HG02885 (cell line): ENCODE measurements around the gene DNHD1.

ENCODE experiments used
- ATAC-seq: cut with Tn5 transposase; IDR thresholded peaks from one replicate; pipeline ENCODE4 v1.9.1; 2021; ENCODE audit warnings: mild to moderate bottlenecking; ENCODE audit not compliant: unreplicated experiment, poor library complexity

The DNHD1 gene

DNA sequence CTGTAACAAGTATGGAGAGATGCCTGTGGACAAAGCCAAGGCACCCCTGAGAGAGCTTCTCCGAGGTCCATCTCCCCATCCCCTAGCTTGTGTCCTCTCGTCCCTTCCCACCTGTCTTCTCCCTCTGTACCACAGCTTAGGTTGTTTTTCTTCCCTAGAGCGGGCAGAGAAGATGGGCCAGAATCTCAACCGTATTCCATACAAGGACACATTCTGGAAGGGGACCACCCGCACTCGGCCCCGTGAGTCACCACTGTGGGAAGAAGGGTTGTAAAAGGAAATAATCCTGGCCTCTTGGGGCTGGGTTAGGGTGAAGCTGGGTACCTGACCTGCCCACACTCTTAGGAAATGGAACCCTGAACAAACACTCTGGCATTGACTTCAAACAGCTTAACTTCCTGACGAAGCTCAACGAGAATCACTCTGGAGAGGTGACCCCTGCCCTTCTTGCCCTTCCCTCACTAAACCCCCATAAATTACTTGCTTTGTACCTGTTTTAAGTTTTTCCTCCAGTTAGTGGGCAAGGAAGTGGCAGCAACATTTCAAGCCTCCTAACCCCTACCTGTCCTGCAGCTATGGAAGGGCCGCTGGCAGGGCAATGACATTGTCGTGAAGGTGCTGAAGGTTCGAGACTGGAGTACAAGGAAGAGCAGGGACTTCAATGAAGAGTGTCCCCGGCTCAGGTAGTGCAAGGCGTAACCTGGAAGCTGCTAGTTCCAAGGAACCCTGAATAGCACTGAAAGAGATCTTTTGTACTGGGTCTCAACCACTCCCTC lies 111.8 kb downstream of the DNHD1 start:
- ATAC-seq, result no peak

DNA sequence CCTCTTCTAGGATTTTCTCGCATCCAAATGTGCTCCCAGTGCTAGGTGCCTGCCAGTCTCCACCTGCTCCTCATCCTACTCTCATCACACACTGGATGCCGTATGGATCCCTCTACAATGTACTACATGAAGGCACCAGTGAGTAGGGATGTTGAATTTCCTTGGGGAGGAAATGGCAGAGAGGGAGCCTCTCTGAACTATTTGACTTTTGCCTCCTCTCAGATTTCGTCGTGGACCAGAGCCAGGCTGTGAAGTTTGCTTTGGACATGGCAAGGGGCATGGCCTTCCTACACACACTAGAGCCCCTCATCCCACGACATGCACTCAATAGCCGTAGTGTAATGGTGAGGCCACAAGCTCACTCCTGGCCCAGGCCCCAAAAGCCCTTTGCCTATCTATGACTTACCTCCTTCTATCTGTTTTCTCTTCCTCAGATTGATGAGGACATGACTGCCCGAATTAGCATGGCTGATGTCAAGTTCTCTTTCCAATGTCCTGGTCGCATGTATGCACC lies 112.5 kb downstream of the DNHD1 start:
- no peak for ATAC-seq

DNA sequence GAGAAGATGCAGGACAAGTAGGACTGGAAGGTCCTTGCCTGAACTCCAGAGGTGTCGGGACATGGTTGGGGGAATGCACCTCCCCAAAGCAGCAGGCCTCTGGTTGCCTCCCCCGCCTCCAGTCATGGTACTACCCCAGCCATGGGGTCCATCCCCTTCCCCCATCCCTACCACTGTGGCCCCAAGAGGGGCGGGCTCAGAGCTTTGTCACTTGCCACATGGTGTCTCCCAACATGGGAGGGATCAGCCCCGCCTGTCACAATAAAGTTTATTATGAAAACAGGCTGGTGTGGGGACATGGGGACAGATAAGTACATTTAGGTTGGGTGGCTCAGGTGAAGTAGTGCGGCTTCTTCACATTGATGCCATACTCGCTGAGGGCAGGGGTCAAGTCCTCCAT lies 113.5 kb downstream of the DNHD1 start:
- ATAC-seq, result no peak

DNA sequence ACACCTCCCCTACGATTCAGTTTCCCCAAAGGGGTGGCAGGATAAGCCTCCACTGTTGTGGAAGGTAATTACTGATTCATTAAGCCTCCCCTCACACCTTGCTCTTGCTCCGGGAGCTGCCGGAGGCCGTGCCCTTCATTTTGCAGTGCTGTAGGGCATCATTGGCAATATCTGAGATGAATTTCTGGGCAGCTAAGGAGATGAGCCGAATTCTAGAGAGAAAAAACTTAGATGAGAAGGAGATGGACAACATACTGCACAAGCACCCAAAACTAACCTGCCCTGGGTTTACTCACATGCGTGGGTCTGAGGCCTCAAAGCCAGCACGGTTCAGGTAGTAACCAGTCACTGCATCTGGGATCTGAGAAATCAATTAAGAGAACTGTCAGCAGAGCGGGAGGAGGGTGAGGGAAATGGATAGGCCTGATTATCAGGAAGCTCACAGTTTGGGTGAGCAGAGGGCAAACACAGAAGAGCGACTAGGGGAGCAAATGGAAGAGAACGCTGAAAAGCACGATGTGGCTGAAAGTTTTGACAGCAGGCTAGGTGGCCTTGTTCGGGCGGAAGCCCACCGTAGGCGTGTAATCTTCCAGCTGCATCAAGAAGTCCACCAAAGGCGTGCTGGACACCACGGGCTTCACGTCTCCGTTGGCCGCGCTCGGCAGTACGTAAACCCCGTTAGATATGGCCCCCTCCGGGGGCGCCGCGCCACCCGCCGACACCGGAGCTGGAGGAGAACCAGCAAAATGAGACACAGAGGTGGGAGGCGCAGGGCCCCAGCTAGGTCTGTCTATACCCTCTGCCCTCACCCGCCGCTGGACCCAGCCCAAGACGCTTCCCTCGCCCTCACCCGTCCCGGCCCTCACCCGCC lies 114.2 kb downstream of the DNHD1 start:
- ATAC-seq, result no peak

DNA sequence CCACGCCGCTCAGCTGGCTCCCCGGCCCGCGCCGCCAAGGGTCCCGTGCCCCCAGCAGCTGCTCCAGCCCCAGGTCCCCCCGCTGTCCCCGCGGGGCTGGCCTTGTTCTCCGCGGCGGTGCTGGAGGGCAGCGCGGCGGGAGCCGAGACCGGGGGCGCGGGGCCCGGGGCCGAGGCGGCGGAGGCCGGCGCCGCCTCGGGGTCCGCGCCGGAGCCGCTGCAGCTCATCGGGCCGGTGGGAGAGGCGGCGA lies 114.8 kb downstream of the DNHD1 start:
- peak; percentile 17 for ATAC-seq

DNA sequence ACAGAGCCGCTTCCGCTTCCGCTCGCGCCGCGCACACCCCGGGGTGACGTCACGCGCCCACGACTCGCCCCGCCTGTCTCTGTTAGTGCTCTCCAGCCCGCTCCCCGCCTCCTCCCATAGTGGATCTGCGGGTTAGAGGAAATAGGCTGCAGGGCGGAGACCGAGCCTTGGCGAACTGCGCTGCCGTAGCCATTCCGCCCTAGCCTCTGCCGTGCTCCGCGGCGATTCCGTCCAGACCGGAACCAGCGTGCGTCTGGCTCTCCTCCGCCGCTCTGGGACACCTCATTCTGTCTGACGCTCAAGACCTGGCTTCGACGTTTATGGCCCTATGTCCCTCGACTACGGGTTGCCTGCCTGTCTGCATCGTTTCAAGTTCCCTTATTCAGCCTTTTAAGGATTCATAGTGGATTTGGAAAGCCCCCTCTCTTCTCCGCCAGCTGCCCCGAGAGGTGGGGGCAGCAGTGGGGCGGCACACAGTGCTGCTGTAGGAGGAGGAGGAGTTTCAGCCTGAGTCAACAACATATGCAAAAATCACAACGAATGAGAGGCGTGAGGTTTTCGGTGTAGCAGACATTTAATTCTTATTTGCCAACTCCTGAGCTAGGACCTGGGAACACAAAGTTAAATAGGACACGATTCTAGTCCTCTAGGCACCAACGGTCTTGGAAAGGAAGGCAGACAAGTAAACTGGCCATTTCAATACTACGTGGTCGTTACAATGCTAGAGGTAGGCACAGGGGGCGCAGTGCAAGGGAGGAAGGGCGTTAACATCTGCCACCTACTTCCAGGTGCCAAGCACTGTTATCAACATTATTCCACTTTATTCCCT lies 115.3 kb downstream of the DNHD1 start, which contains the start of gene TAF10:
TAF10 (minus strand) TSS at position 4 of the 829 bp plus-strand sequence. CDS start 27 bp downstream, outside the sequence.
- peak; percentile 92 for ATAC-seq

DNA sequence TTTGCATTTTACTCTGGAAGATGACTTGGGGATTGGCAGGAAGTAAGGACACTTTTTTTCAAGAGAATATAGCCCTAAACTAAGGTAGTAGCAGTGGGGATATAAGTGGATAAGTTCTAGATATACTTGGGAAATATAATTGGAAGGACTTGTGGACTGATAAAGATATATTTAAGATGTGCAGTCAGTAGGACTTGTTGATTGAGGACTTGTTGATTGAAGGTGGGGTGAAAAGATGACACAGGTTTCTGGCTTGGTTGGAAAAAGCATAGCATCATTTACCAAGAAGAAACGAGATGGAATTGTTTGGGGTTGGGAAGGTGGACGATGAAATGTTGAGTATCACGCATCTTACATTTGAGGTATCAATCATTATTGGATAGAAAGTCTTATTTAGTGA lies 116.4 kb downstream of the DNHD1 start:
- ATAC-seq, result no peak

DNA sequence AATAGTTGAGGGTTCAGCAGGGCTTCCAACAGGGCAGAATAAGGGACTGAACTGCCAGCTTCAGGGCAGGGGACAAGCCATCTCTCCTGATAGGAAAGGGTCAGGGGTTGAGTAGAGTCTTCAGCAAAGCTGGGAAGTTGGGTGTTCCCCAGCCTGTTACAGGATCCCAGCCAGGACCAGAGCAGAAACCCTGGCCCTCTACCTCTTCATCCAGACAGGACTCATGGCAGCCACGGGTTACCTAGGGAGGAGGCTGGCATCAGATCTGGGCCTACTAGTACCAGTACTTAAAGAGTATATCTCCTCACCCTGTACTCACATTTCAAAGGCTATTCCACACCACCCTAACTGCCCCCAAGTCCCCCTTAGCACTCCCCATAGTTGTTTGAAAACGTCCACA lies 117.4 kb downstream of the DNHD1 start:
- ATAC-seq, result no peak

DNA sequence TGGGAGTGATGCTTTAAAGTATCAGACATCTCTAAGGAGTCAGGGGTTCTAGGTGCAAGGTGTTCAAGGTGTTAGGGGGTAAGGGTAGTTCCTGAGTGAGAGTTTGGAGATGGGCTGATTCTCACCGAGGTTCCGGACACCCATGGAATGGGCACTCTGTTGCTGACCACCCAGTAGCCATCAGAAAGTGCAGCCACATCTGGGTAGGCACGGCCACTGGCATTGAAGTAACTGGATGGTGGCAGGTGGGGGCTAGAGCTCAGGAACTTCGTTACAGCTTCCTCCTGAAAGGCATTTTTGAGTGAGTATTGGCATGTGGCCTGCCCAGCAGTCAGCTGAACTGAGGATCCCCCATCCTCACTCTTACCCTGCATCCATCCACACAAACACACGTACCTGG lies 118.0 kb downstream of the DNHD1 start:
- ATAC-seq, result no peak

DNA sequence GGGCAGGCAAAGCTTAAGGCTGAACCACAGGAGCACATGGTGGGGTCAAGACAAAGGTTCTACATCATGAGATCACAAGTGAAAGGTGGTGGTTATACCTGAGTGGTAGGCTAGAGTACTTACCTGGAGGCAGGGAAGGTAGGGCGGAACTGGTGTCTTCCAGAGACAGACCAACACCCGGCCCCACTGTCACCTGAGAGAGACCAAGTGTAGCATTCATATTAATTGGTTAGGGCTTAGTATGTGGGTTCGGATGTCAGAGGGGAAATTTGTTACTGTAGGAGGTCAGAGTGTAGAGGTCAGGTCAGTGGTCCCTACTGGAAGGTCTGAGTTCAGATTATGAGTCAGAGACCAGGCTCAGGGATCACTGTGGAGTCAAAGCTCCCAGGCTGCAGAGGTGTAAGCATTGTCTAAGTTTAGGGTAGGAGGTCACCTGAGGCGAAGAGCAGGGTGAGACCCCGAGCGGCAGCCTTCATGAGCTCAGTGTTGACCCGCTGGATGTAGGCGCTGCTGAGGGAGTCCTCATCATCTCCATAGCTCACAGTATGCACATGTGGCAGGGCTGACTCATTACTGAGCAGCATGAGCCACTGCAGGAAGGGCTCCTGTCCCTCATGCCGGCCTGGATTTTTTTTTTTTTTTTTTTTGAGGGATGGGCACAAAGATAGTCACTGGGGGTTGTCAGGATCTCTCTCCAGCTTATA lies 119.0 kb downstream of the DNHD1 start:
- ATAC-seq, result no peak

DNA sequence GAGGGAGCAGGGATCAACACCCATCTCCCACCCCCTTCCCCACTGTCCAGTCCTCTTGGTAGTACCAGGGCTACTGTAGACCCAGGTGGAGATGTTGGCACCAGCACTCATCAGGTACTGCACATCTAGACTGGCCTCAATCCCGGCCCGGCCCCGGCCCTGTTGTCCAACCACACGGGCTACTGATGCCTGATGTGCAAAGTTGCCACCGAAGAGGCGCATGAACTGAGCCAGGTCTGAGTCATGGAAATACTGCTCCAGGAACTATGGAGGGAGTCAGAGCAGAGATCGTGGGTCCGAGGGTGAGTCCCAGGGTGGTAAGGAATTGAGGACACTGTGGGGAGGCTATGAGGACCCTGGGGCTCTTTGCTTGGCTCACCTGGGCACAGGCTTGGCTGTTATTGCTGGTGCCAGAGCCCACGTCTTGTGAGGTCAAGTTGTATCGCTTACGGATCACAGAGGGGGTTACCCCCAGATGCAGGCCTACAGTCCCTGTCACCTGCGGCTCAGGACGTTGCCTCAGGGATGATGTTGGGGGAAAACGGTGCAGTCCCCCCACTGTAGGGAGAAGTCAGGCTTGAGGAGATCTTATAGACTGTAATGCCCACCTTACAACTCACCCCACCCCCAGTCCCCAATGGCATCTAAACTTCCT lies 119.6 kb downstream of the DNHD1 start:
- no peak for ATAC-seq

DNA sequence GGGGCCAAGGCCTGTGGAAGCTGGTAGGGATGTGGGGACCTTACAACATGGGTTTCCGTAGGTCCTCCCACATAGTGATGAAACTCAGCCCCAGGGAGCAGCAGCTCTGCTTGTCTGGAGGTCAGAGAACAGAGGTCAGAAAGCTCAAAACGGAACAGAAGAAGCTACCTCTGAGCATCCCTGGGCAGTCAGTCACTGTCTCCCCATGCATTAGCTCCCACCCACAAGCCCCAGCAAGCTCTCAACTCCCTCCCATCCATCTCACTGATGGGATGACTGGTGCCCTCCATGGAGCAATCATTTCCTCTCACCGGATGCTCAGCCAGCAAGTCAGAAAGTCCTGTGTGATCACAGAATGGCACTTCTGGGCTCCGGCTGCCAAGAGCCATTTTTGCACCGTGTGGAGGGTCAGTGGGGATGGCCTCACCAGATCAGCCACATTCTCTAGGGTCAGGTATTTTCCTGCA lies 120.3 kb downstream of the DNHD1 start:
- no peak for ATAC-seq

DNA sequence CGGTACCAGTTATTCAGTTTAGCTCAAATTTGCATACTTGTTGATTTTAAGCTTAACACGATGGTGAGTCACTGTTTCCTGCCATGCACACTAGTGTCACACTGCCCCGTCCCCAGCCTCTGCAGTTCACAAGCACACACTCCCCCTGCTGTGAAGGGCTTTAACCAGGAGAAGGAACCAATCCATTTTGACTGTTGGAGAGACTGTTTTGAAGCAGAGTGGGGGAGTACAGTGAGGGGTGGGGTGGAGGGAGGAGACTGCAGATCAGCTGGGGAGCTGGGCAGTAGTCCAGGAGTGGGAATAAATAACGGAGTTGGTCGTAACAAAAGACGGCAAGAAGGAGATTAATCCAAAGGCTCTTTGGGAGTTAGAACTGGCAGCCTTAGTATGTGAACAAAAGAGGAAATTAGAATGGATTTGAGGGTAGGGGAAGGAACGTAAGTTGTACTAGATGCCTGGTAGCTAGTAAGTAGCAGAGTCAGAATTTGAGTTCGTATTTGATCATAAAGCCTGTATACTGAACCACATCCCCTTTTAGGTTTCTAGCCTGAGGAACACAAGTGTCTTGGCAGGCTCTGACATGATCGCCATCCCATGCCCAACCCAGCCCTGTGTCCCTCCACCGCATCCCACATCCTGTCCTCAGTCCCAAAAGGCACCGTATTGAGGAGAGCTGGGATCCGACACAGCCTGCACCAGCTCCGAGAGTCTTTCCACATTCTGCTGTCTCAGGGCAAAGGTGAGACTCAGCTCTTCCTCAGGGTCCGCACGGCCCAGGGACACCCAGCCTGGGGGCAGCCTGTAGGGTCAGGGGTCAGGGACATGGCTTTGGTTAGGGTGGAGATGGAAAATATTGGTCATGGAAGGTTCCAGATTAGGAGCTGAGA lies 121.3 kb downstream of the DNHD1 start:
- peak; percentile 18 for ATAC-seq

DNA sequence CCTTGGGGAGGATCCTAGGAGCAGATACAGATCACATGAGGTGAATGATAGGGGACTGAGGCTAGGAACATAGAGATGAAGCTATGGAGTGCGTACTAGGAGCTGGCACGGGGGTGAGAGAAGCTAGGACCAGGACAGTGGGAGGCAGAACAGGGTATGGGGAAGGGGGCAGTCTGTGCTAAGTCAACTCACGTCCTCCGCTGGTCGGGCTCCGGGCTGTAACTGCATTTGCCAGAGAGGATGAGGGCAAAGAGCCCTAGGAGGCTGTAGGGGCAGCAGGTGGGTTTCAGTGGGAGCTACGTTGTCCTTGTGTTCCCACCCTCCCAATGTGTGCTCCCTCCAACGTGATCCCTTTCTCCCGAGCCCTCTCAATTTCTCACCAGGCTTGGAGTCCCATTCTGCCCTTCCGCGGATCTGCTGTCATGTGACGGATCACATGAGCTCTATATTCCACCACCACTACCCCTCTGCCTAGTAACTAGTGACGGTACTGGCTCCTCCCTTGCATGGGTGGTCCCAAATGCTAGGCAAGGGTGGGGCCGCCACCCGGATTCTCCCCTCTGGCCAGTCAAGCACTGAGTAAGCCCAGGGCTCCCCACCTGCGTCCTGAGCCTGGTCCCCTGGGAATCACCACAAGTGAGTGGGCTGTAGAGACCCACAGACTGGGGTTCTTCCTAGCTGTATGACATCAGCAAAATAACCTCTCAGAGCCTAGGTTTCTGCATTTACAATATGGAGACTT lies 122.1 kb downstream of the DNHD1 start, which contains the start of gene TPP1:
TPP1 (minus strand) TSS at position 419 of the 742 bp plus-strand sequence; CDS start at position 397, 22 bp downstream.
- peak; percentile 99 for ATAC-seq

DNA sequence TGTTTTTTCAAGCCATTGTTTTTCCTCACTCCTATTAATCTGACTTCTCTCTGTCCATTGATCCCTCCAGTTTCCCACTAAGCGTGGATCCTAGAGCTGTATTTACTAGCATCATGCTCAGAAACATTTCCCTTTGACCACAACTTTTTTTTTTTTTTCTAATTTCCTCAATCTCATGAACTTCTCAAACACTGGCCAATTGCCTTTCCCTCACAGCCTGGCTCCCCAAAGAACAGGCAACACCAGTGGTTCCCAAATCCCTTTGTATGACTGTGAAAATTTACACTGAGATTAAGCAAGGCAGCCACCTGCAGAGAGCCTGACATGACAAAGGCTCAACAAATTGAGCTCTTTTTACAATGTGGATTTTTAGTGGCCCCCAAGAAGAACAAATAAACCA lies 123.6 kb downstream of the DNHD1 start:
- no peak for ATAC-seq
